Measurements from ENCODE around the gene STING1. TPM values are rescaled to one million over a fixed set of nuclear protein-coding genes. Genes with fewer than 3 reads are reported as not detected.
"Not testable (repeated sequence)": the region's sequence is repeated elsewhere in the genome, so short reads cannot be mapped to it uniquely, and the experiment has no call there.

The STING1 gene
- total RNA-seq, 1 donor from 2014 or later = 18.9 TPM

DNA sequence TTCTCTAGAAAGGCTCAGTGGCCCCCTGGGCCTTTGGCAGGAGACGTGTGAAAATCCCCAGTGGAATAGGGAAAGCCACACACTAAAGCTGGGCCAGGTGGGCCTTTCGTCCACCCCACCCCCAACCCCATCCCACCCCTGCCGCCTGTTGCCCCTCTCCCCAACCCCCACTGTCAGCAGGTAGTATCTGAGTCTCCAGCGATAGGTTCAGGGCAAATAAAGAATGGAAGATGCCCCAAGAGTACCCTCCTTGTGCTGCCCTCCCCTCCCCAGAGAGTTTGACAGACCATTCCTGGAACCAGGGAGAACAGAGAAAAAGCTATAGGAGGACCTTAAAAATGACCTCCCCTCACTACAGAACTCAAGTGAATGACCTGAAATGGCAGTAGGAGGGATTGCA, 41.9 kb upstream of the STING1 start:
- TF ChIP-seq, protein P1, sequence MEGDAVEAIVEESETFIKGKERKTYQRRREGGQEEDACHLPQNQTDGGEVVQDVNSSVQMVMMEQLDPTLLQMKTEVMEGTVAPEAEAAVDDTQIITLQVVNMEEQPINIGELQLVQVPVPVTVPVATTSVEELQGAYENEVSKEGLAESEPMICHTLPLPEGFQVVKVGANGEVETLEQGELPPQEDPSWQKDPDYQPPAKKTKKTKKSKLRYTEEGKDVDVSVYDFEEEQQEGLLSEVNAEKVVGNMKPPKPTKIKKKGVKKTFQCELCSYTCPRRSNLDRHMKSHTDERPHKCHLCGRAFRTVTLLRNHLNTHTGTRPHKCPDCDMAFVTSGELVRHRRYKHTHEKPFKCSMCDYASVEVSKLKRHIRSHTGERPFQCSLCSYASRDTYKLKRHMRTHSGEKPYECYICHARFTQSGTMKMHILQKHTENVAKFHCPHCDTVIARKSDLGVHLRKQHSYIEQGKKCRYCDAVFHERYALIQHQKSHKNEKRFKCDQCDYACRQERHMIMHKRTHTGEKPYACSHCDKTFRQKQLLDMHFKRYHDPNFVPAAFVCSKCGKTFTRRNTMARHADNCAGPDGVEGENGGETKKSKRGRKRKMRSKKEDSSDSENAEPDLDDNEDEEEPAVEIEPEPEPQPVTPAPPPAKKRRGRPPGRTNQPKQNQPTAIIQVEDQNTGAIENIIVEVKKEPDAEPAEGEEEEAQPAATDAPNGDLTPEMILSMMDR (conservative IDR thresholded peaks at IDR 0.05; ENCODE audit: low read depth, low read length) = no peak
- no peak for DNase-seq (ENCODE audit: low read depth)
- H3K4me3 ChIP-seq (ENCODE audit: low read depth, low read length) = no peak overlapping the region

DNA sequence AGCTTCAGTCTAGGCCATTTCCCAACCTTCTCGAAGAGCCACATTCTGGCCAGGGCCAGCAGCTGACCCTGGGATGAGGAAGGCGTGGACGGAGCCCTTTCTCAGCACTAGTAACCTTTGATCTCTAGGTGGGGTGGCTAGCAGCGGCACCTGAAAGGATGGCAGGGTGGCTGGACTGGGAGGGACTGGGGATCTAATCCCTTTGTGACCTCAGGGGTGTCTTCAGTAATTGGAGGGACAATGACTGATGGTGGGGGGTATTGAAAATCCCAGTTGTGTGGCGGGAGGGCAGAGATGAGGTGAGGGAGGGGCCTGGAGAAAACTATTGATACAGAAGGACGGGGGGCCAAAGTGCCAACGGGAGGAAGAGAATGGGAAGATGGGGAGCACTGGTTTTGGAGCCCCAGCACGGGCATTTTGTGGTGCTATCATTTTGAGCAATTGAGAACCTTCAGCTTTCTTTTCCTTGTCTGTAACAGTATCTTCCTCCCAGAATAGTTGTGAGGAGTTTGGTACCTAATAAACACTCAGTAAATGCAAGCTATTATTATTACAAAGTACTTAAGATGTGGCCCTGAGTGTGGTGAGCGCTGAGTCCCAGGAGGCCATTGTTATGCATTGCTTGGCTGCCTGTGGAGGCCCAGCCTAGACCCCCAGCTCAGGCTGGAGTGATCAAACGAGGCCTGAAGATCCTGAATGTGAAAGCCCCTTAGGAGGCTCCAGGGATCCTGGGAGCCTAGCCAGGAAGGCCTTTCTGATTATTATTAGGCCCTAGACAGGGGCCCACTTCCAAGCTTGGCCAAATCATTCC, 41.3 kb upstream of the STING1 start:
- no peak overlapping the region for H3K4me3 ChIP-seq (ENCODE audit: low read depth, low read length)
- no peak for DNase-seq (ENCODE audit: low read depth)
- TF ChIP-seq, protein P1 (conservative IDR thresholded peaks at IDR 0.05; ENCODE audit: low read depth, low read length) = no peak

DNA sequence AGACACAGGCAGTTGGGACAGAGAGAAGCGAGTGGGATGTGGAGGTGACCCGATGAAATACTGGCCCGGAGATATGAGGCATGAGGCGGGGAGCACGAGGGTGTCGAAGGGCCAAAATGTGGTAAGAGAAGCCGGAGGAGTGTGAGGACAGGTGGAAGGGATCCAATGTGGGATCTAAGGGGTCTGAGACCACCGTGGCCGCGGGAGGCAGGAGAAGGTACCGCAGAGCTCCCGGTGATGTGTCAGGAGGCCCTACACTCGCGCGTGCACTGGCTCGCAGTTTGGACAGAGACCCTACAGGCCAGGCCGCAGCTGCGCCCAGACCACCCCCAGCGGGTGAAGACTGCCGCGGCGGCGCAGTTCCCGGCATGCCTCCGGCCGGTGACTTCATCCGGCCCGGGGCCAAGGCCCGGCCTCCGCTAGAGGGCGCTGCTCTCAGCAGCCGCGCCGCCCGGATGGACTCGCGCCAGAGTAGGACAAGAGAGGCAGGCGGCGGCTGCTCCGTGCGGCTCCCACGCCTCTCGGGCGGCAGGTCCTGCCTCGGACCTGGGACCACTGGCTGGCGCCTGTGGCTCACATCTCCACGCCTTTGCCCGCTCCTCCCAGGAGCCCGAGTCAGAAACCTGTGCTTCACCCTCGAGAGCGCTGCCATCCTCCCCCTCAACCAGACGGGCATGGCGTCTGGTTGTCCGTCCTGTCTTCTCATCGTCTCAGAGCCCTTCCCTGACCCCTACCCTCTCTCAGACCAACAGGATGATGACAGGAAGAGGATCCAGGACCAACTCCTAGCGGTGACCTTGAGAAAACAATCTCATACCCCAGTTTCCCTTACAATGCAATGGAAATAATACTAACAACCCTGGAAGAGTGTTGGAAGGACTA, 35.4 kb upstream of the STING1 start:
- no peak for DNase-seq (ENCODE audit: low read depth)
- TF ChIP-seq, protein P1 (conservative IDR thresholded peaks at IDR 0.05; ENCODE audit: low read depth, low read length) = peak; percentile 86
- H3K4me3 ChIP-seq (ENCODE audit: low read depth, low read length) = peak overlapping the region; percentile 59

DNA sequence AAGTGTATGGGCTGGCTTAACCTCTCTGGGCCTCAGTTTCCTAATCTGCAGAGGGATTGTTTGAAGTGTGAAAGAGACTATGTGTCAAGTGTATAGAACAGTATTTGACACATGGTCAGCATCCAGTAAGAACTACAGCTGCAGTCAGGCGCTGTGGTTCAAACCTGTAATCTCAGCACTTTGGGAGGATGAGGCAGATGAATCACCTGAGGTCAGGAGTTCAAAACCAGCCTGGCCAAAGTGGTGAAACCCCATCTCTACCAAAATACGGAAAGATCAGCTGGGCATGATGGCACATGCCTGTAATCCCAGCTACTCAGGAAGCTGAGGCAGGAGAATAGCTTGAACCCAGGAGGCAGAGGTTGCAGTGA, 31.9 kb upstream of the STING1 start:
- no peak for DNase-seq (ENCODE audit: low read depth)
- H3K4me3 ChIP-seq (ENCODE audit: low read depth, low read length) = no peak overlapping the region
- TF ChIP-seq, protein P1 (conservative IDR thresholded peaks at IDR 0.05; ENCODE audit: low read depth, low read length) = no peak

DNA sequence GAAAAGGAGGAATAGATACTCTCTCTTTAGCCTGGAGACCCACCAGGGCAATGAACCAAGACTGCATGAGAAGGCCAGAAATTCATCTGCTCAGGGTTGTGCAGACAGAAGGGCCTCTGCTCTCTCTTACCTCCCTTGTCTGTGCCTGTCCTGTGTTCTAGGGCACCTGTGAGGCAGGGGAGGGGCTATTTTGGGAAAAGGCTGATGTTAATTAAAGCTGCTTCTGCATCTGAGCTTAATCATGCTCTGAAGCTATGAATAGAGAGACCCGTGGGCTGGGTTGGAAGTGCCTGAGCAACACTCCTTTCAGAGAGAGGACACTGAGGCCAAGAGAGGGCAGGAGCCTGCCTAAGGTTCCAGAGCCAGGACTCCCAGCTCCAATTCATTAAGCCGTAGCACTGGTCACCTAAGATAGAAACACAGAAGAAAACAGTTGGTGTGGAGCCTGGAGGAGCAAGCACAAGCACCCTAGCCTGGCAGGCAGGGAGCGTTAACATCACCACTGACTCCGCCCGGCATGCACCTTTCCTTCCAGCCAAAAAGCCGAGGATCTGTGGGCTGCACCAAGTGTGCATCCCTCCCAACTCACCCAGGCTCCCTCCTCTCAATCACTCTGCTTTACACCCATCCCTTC, 31.4 kb upstream of the STING1 start:
- no peak for DNase-seq (ENCODE audit: low read depth)
- TF ChIP-seq, protein P1 (conservative IDR thresholded peaks at IDR 0.05; ENCODE audit: low read depth, low read length) = no peak

DNA sequence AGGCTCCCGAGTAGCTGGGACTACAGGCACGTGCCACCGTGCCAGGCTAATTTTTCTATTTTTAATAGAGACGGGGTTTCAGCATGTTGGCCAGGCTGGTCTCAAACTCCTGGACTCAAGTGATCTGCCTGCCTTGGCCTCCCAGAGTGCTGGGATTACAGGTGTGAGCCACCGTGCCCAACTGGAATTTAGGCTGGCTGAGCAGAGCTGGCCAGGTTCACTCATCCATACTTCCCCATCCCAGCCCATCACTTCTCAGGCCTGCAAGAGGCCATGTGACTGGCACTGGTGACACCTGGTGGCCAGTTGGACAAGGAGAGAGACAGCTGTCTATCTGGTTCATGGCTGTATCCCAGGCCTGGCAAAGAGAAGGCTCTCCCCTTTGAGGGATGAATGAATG, 30.9 kb upstream of the STING1 start:
- TF ChIP-seq, protein P1 (conservative IDR thresholded peaks at IDR 0.05; ENCODE audit: low read depth, low read length) = peak; percentile 80
- DNase-seq (ENCODE audit: low read depth); H3K4me3 ChIP-seq (ENCODE audit: low read depth, low read length): not testable (repeated sequence)

More for the DNA sequence above, 31.4 kb upstream of the STING1 start:
- H3K4me3 ChIP-seq (ENCODE audit: low read depth, low read length) = no peak overlapping the region

Measured in epithelial cell of proximal tubule (primary cell).